ENCODE results near the gene ZSCAN2. TPM values are rescaled to one million over a fixed set of nuclear protein-coding genes. Genes with fewer than 3 reads are reported as not detected.
A peak's percentile ranks its signal among the peaks of the same experiment; 100 is the strongest.
"Not testable (repeated sequence)": the region's sequence is repeated elsewhere in the genome, so short reads cannot be mapped to it uniquely, and the experiment has no call there.

The ZSCAN2 gene
- total RNA-seq, 1 donor from 2014 or later, result 4.6 TPM

GRCh38 chr15:84625123-84625522, 24.3 kb downstream of the ZSCAN2 start:
- no peak for DNase-seq (ENCODE audit: low spot score)
- intact Hi-C loops (cut with DNase I), result no loop called here

- intact Hi-C loops (cut with DNase I), result no loop called here
- DNase-seq (ENCODE audit: low spot score), result no peak
Measured at GRCh38 chr15:84629033-84629432, 28.2 kb downstream of the ZSCAN2 start.

- no peak for DNase-seq (ENCODE audit: low spot score)
- intact Hi-C loops (cut with DNase I), result loop anchor here (2.0 kb wide), 1 partner anchor 31 kb away; the partner anchor contains the start of gene ZSCAN2
Measured at GRCh38 chr15:84631706-84632272, 31.0 kb downstream of the ZSCAN2 start.

GRCh38 chr15:84633311-84634227, 32.8 kb downstream of the ZSCAN2 start:
- intact Hi-C loops (cut with DNase I), result loop anchor here (2.0 kb wide), 1 partner anchor 21 kb away; the partner anchor contains the start of gene WDR73
- peak; percentile 86 for DNase-seq (ENCODE audit: low spot score)

GRCh38 chr15:84634228-84634837, 33.5 kb downstream of the ZSCAN2 start:
- intact Hi-C loops (cut with DNase I), result loop anchor here (2.0 kb wide), 1 partner anchor 20 kb away; the partner anchor contains the start of gene WDR73
- DNase-seq (ENCODE audit: low spot score), result no peak

GRCh38 chr15:84638103-84638502, 37.3 kb downstream of the ZSCAN2 start:
- intact Hi-C loops (cut with DNase I), result no loop called here
- no peak for DNase-seq (ENCODE audit: low spot score)

GRCh38 chr15:84641871-84642270, 41.1 kb downstream of the ZSCAN2 start:
- intact Hi-C loops (cut with DNase I); DNase-seq (ENCODE audit: low spot score): not testable (repeated sequence)

- DNase-seq (ENCODE audit: low spot score); intact Hi-C loops (cut with DNase I): not testable (repeated sequence)
Measured at GRCh38 chr15:84642640-84643039, 41.8 kb downstream of the ZSCAN2 start.

GRCh38 chr15:84643838-84644237, 43.0 kb downstream of the ZSCAN2 start:
- peak; percentile 19 for DNase-seq (ENCODE audit: low spot score)
- intact Hi-C loops (cut with DNase I), result no loop called here

- intact Hi-C loops (cut with DNase I), result no loop called here
- DNase-seq (ENCODE audit: low spot score), result no peak
Measured at GRCh38 chr15:84645496-84645895, 44.7 kb downstream of the ZSCAN2 start.

- no peak for DNase-seq (ENCODE audit: low spot score)
- intact Hi-C loops (cut with DNase I), result no loop called here
Measured at GRCh38 chr15:84645997-84646396, 45.2 kb downstream of the ZSCAN2 start.

GRCh38 chr15:84647726-84648125, 46.9 kb downstream of the ZSCAN2 start:
- DNase-seq (ENCODE audit: low spot score), result no peak
- intact Hi-C loops (cut with DNase I), result no loop called here

- intact Hi-C loops (cut with DNase I), result no loop called here
- no peak for DNase-seq (ENCODE audit: low spot score)
Measured at GRCh38 chr15:84648539-84648938, 47.7 kb downstream of the ZSCAN2 start.

GRCh38 chr15:84649706-84650105, 48.9 kb downstream of the ZSCAN2 start:
- intact Hi-C loops (cut with DNase I), result loop anchor here (5.0 to 10.0 kb wide), 2 partner anchors 65 to 278 kb away; partner anchors contain the start of gene SEC11A
- DNase-seq (ENCODE audit: low spot score), result no peak

- DNase-seq (ENCODE audit: low spot score), result no peak
- intact Hi-C loops (cut with DNase I), result loop anchor here (5.0 to 10.0 kb wide), 2 partner anchors 61 to 274 kb away; partner anchors contain the start of gene SEC11A
Measured at GRCh38 chr15:84653584-84653909, 52.7 kb downstream of the ZSCAN2 start.

GRCh38 chr15:84653910-84654688, 53.3 kb downstream of the ZSCAN2 start, which contains the start of gene WDR73:
Gene WDR73, minus strand, starts transcription at chr15:84654283. Its CDS starts 9 bp downstream, at chr15:84654274.
- intact Hi-C loops (cut with DNase I), result loop anchor here (2.0 to 10.0 kb wide), 4 partner anchors 19 to 273 kb away; partner anchors contain the start of genes SEC11A and ZSCAN2
- DNase-seq (ENCODE audit: low spot score), result peak; percentile 99

GRCh38 chr15:84654689-84655453, 54.1 kb downstream of the ZSCAN2 start:
- intact Hi-C loops (cut with DNase I), result loop anchor here (2.0 to 10.0 kb wide), 7 partner anchors 20 to 272 kb away; partner anchors contain the start of genes ALPK3, SEC11A, ZNF592 and ZSCAN2
- peak; percentile 89 for DNase-seq (ENCODE audit: low spot score)

GRCh38 chr15:84656972-84657371, 56.2 kb downstream of the ZSCAN2 start:
- DNase-seq (ENCODE audit: low spot score), result no peak
- intact Hi-C loops (cut with DNase I), result loop anchor here (5.0 to 10.0 kb wide), 4 partner anchors 58 to 260 kb away; partner anchors contain the start of genes ALPK3, SEC11A and ZNF592
